ENCODE measurements around the gene C18orf63. TPM values are rescaled to one million over a fixed set of nuclear protein-coding genes. Genes with fewer than 3 reads are reported as not detected.

C18orf63 gene
- total RNA-seq, 3 donors from 2014 or later: 0.16 TPM; not detected in 2

- Histone ChIP-seq H3K27ac (no peak overlapping the region), H3K36me3 (no peaks in the 10 kb centered on the region), H3K4me3 (no peak overlapping the region), H3K9me3 (no peaks in the 10 kb centered on the region), H3K4me1 (no peaks in the 10 kb centered on the region), H3K27me3 (no peaks in the 10 kb centered on the region)
- no peak for DNase-seq (ENCODE audit: low spot score in 2 of 2)
- TF ChIP-seq POLR2A (IDR thresholded peaks at IDR 0.05) (no peak), POLR2AphosphoS5 (IDR thresholded peaks at IDR 0.05) (no peak)
- TF ChIP-seq, protein P1, sequence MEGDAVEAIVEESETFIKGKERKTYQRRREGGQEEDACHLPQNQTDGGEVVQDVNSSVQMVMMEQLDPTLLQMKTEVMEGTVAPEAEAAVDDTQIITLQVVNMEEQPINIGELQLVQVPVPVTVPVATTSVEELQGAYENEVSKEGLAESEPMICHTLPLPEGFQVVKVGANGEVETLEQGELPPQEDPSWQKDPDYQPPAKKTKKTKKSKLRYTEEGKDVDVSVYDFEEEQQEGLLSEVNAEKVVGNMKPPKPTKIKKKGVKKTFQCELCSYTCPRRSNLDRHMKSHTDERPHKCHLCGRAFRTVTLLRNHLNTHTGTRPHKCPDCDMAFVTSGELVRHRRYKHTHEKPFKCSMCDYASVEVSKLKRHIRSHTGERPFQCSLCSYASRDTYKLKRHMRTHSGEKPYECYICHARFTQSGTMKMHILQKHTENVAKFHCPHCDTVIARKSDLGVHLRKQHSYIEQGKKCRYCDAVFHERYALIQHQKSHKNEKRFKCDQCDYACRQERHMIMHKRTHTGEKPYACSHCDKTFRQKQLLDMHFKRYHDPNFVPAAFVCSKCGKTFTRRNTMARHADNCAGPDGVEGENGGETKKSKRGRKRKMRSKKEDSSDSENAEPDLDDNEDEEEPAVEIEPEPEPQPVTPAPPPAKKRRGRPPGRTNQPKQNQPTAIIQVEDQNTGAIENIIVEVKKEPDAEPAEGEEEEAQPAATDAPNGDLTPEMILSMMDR (IDR thresholded peaks at IDR 0.05): no peak
- intact Hi-C loops (cut with DNase I; ENCODE audit: low total_unique reads): no loop called here
These were observed 81.9 kb downstream of the C18orf63 start for GRCh38 chr18:74397572-74397971.

DNA sequence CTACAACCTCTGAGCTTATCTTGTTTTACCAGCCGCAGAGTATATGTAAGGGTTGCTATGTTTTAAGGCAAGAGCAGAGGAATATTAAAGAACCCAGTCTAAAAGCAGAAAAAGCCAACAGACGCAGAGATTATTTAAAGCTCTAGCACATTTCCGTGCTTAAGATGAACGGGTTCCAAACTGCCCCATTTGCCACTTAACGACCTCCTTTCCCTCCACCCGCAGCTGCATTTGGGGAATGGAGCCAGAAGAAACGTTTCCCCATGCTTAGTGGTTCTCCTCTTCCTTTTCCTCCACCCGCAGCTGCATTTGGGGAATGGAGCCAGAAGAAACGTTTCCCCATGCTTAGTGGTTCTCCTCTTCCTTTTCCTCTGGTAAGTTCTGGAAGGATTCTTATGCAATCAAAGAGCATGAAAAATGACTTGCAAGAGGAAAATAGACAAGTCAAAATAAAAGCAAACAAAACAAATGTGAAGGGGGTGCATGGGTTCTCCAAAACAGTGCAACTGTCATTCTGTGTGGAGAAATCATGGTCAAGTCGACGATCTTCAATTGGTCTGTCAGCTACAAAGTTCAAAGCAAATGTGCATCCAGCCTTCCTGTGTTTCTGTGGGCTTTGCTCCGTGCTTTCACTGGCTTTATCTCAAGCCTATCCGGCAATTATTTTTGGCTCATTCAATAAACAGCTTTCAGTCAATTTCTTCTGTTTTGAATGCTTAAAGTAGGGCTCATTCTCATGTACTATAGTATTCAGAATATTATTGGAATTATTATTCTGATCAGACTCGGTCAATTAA, 83.7 kb downstream of the C18orf63 start:
- no peak for DNase-seq (ENCODE audit: low spot score in 2 of 2)
- Histone ChIP-seq H3K4me3 (no peak overlapping the region), H3K36me3 (no peaks in the 10 kb centered on the region), H3K27me3 (no peaks in the 10 kb centered on the region), H3K4me1 (no peaks in the 10 kb centered on the region), H3K27ac (no peak overlapping the region), H3K9me3 (no peaks in the 10 kb centered on the region)
- intact Hi-C loops (cut with DNase I; ENCODE audit: low total_unique reads): no loop called here
- TF ChIP-seq, protein P1 (IDR thresholded peaks at IDR 0.05): no peak
- TF ChIP-seq POLR2AphosphoS5 (IDR thresholded peaks at IDR 0.05): no peak
- TF ChIP-seq POLR2A (IDR thresholded peaks at IDR 0.05): no peak

- Histone ChIP-seq H3K27ac (no peak overlapping the region), H3K36me3 (no peaks in the 10 kb centered on the region), H3K4me3 (no peak overlapping the region), H3K4me1 (no peaks in the 10 kb centered on the region), H3K9me3 (no peaks in the 10 kb centered on the region), H3K27me3 (no peaks in the 10 kb centered on the region)
- no peak for DNase-seq (ENCODE audit: low spot score in 2 of 2)
- TF ChIP-seq, protein P1 (IDR thresholded peaks at IDR 0.05): no peak
- no peak for TF ChIP-seq POLR2AphosphoS5 (IDR thresholded peaks at IDR 0.05)
- no peak for TF ChIP-seq POLR2A (IDR thresholded peaks at IDR 0.05)
- intact Hi-C loops (cut with DNase I; ENCODE audit: low total_unique reads): no loop called here
These were observed 85.2 kb downstream of the C18orf63 start for GRCh38 chr18:74400813-74401212.

- intact Hi-C loops (cut with DNase I; ENCODE audit: low total_unique reads): no loop called here
- Histone ChIP-seq H3K27ac (no peak overlapping the region), H3K27me3 (no peaks in the 10 kb centered on the region), H3K9me3 (no peaks in the 10 kb centered on the region), H3K4me3 (no peak overlapping the region), H3K36me3 (no peaks in the 10 kb centered on the region), H3K4me1 (no peaks in the 10 kb centered on the region)
- DNase-seq (ENCODE audit: low spot score in 2 of 2): no peak
- TF ChIP-seq POLR2AphosphoS5 (IDR thresholded peaks at IDR 0.05) (no peak), POLR2A (IDR thresholded peaks at IDR 0.05) (no peak)
- TF ChIP-seq, protein P1 (IDR thresholded peaks at IDR 0.05): no peak
These were observed 87.3 kb downstream of the C18orf63 start for GRCh38 chr18:74402806-74403433.

DNA sequence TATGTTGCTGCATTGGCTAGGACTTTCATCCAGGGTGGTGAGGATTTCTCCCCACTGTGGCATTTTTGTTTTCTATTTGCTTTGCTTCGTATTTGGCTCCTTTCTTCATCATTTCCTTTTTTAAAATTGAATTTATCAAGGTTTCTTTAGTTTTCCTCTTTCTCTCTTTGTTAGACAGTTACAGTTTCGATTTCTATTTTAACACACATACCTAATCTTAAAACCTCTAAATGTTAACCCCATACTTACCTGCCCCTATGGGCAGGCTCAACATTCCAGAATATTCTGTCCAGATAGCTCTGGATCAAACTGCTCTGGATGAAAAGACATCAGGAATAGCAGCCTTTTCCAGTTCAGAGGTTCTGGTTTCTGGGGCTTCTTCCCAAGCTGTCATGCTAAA, 92.2 kb downstream of the C18orf63 start:
- Histone ChIP-seq H3K27me3 (no peaks in the 10 kb centered on the region), H3K36me3 (no peaks in the 10 kb centered on the region), H3K27ac (no peak overlapping the region), H3K9me3 (no peaks in the 10 kb centered on the region), H3K4me1 (no peaks in the 10 kb centered on the region), H3K4me3 (no peak overlapping the region)
- no peak for DNase-seq (ENCODE audit: low spot score in 2 of 2)
- intact Hi-C loops (cut with DNase I; ENCODE audit: low total_unique reads): no loop called here
- TF ChIP-seq POLR2AphosphoS5 (IDR thresholded peaks at IDR 0.05) (no peak), POLR2A (IDR thresholded peaks at IDR 0.05) (no peak)
- TF ChIP-seq, protein P1 (IDR thresholded peaks at IDR 0.05): no peak
